Natural killer cell (primary cell): ENCODE data around the gene KNTC1. TPM values are rescaled to one million over a fixed set of nuclear protein-coding genes. Genes with fewer than 3 reads are reported as not detected.

Source experiments
- ATAC-seq, 3 donors: fragments of 150-1000 bp in 2 of 3; fragments of 200-7000 bp in 1 of 3; cut with Tn5 transposase; 1 replicate in 1 of 3; 2 replicates in 2 of 3; pipeline ENCODE4 v1.10.0; 2021; ENCODE audit warnings: mild to moderate bottlenecking in 2 of 3, moderate library complexity in 2 of 3
- DNase-seq, 2 donors: peaks; one replicate each; pipeline versions ENCODE4 v3.0.0 to v3.0.0-alpha.2; 2013 to 2021; ENCODE audit warnings: mixed read lengths in 1 of 2
- H3K27ac ChIP-seq: one replicate; pipeline ENCODE4 v1.5.1; 2013; ENCODE audit warnings: mild to moderate bottlenecking, low read length
- H3K27me3 ChIP-seq: one replicate; pipeline ENCODE4 v1.6.1; 2013; ENCODE audit warnings: low read length; ENCODE audit not compliant: control insufficient read depth, insufficient read depth
- H3K36me3 ChIP-seq: one replicate; pipeline ENCODE4 v1.6.1; 2013; ENCODE audit warnings: low read length; ENCODE audit not compliant: control insufficient read depth, insufficient read depth
- H3K4me1 ChIP-seq: one replicate; pipeline ENCODE4 v1.6.1; 2013; ENCODE audit warnings: low read length; ENCODE audit not compliant: control insufficient read depth, insufficient read depth
- H3K4me3 ChIP-seq: one replicate; pipeline ENCODE4 v1.5.1; 2013; ENCODE audit warnings: low read length
- H3K9me3 ChIP-seq: one replicate; pipeline ENCODE4 v1.6.1; 2013; ENCODE audit warnings: low read length; ENCODE audit not compliant: control insufficient read depth, insufficient read depth
- H3K27ac Mint-ChIP-seq, 2 donors: one replicate each; pipeline ENCODE4 v1.8.0; 2022; ENCODE audit warnings: mild to moderate bottlenecking in 2 of 2, mixed read lengths in 2 of 2, moderate library complexity in 1 of 2
- H3K27me3 Mint-ChIP-seq, 2 donors: one replicate each; pipeline ENCODE4 v1.8.0; 2022; ENCODE audit warnings: low read depth in 2 of 2, mixed read lengths in 2 of 2
- H3K36me3 Mint-ChIP-seq: one replicate; pipeline ENCODE4 v1.8.0; 2022; ENCODE audit warnings: mixed read lengths
- H3K4me1 Mint-ChIP-seq, 2 donors: one replicate each; pipeline ENCODE4 v1.8.0; 2022; ENCODE audit warnings: mixed read lengths in 2 of 2
- H3K4me3 Mint-ChIP-seq: one replicate; pipeline ENCODE4 v1.8.0; 2022; ENCODE audit warnings: mild to moderate bottlenecking, moderate library complexity, mixed read lengths
- H3K9me3 Mint-ChIP-seq, 2 donors: one replicate each; pipeline ENCODE4 v1.8.0; 2022; ENCODE audit warnings: mixed read lengths in 2 of 2
- WGBS: methylation state at CpG from one replicate; pipeline ENCODE4 v1.1.7; 2013; ENCODE audit warnings: missing lambda C conversion rate; ENCODE audit not compliant: insufficient coverage; 5-methylcytosine and 5-hydroxymethylcytosine counted together
- intact Hi-C: fragments of 100-400 bp; cut with micrococcal nuclease; formaldehyde crosslinking; loops from one replicate; pipeline ENCODE4 v1.14.2; 2022
- total RNA-seq, 4 donors: library from RNA; stranded (reverse); fragments of 120-200 nt in 1 of 4; gene quantifications; one replicate each; pipeline versions ENCODE4 v1.2.3 to v1.2.4, GENCODE V29; 2013 to 2022
- TF ChIP-seq, protein P1 (sequence below): fragments of 200-600 bp; IDR thresholded peaks from one replicate; pipeline ENCODE4 v1.8.0; 2022; ENCODE audit warnings: antibody characterized with exemption

KNTC1 gene
- total RNA-seq, 3 donors from 2014 or later (not counting 1 experiment from before 2014, with no cell fraction given), result 31.3 to 33.8 (median 33.2) TPM

DNA sequence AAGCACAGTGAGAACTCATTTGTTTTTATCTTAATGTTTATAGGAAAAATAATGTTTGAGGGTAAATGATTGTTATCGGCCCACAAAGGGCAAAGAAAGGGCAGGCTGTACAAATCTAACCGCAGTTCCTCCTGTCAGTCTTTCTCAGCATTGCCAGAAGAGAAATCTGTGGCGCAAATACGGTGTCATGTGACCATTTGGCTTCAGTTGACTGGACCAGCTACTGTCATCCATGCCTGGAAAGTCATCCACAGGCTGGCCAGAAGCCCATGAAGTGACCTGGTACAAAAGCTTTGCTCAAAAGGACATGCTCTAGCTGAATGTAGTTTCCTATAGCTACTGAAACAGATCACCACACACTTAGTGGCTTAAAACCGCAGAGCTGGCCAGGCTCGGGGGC, 132.5 kb downstream of the KNTC1 start:
- DNase-seq (no peak), ATAC-seq (peak in 1 of 3 donors; percentile 52)
- 46% methylated on average over 6 of the region's 6 CpGs for WGBS
- Histone ChIP-seq H3K27ac (no peak overlapping the region), H3K4me1 (peaks cover 6% of the 10 kb centered on the region), H3K36me3 (no peaks in the 10 kb centered on the region), H3K27me3 (no peaks in the 10 kb centered on the region), H3K9me3 (no peaks in the 10 kb centered on the region), H3K4me3 (no peak overlapping the region)
- intact Hi-C loops, result no loop called here
- Mint-ChIP-seq H3K36me3 (no peaks in the 10 kb centered on the region), H3K27me3 (no peaks in the 10 kb centered on the region), H3K4me3 (no peak overlapping the region), H3K4me1 (no peaks in the 10 kb centered on the region), H3K27ac (no peak overlapping the region), H3K9me3 (no peaks in the 10 kb centered on the region)
- TF ChIP-seq, protein P1, sequence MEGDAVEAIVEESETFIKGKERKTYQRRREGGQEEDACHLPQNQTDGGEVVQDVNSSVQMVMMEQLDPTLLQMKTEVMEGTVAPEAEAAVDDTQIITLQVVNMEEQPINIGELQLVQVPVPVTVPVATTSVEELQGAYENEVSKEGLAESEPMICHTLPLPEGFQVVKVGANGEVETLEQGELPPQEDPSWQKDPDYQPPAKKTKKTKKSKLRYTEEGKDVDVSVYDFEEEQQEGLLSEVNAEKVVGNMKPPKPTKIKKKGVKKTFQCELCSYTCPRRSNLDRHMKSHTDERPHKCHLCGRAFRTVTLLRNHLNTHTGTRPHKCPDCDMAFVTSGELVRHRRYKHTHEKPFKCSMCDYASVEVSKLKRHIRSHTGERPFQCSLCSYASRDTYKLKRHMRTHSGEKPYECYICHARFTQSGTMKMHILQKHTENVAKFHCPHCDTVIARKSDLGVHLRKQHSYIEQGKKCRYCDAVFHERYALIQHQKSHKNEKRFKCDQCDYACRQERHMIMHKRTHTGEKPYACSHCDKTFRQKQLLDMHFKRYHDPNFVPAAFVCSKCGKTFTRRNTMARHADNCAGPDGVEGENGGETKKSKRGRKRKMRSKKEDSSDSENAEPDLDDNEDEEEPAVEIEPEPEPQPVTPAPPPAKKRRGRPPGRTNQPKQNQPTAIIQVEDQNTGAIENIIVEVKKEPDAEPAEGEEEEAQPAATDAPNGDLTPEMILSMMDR, result no peak

DNA sequence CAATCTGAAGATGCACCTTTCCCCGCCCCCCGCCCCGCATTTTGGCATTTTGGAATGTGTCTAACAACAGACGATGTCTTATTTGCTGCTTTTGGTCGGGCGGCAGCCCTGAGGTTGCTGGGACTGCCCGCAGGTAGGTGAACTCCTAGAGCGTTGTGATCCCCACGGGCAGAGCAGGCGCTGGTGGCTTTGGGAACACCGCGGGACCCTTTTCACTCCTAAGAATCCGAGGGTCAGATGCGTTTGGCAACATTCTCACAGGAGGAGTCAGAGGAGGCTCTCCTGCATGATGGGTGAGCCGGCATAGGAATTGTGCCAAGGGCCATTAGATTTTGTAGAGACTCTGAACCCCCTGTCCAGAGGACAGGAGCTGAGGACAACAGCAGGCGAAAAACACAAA, 134.2 kb downstream of the KNTC1 start:
- peaks cover 6% of the 10 kb centered on the region for H3K4me1 ChIP-seq
- no peaks in the 10 kb centered on the region for H3K27me3 ChIP-seq
- Mint-ChIP-seq H3K36me3 (no peaks in the 10 kb centered on the region), H3K27ac (no peak overlapping the region), H3K9me3 (no peaks in the 10 kb centered on the region), H3K27me3 (no peaks in the 10 kb centered on the region), H3K4me1 (no peaks in the 10 kb centered on the region), H3K4me3 (no peak overlapping the region)
- WGBS, result 87% methylated on average over 16 of the region's 16 CpGs
- TF ChIP-seq, protein P1, result no peak
- H3K4me3 ChIP-seq, result no peak overlapping the region
- no peaks in the 10 kb centered on the region for H3K9me3 ChIP-seq
- ATAC-seq, result no peak
- intact Hi-C loops, result no loop called here
- no peak overlapping the region for H3K27ac ChIP-seq
- H3K36me3 ChIP-seq, result no peaks in the 10 kb centered on the region
- DNase-seq, result no peak

DNA sequence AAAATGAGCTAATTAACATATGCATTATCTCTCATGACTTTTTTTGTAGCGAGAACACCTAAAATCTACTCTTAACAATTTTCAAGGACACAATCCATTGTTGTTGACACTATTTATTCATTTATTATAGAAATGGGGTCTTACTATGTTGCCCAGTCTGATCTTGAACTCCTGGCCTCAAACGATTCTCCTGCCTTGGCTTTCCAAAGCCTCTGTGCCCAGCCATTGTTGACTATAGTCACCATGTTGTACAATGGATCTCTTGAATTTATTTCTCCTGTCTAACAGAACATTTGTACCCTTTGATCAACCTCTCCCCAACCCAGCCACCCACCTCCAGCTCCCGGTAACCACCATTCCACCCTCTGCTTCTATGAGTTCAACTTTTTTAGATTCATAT, 134.9 kb downstream of the KNTC1 start:
- WGBS, result 91% methylated on average over 2 of the region's 3 CpGs
- no peaks in the 10 kb centered on the region for H3K9me3 Mint-ChIP-seq
- peaks cover 6% of the 10 kb centered on the region for H3K4me1 ChIP-seq
- intact Hi-C loops, result no loop called here
- H3K4me1 Mint-ChIP-seq, result no peaks in the 10 kb centered on the region
- H3K36me3 ChIP-seq, result no peaks in the 10 kb centered on the region
- no peak overlapping the region for H3K4me3 ChIP-seq
- no peak for ATAC-seq
- no peak overlapping the region for H3K4me3 Mint-ChIP-seq
- TF ChIP-seq, protein P1, result no peak
- H3K27ac ChIP-seq, result no peak overlapping the region
- H3K27ac Mint-ChIP-seq, result no peak overlapping the region
- H3K27me3 Mint-ChIP-seq, result no peaks in the 10 kb centered on the region
- no peak for DNase-seq
- H3K36me3 Mint-ChIP-seq, result no peaks in the 10 kb centered on the region
- H3K9me3 ChIP-seq, result no peaks in the 10 kb centered on the region
- no peaks in the 10 kb centered on the region for H3K27me3 ChIP-seq

DNA sequence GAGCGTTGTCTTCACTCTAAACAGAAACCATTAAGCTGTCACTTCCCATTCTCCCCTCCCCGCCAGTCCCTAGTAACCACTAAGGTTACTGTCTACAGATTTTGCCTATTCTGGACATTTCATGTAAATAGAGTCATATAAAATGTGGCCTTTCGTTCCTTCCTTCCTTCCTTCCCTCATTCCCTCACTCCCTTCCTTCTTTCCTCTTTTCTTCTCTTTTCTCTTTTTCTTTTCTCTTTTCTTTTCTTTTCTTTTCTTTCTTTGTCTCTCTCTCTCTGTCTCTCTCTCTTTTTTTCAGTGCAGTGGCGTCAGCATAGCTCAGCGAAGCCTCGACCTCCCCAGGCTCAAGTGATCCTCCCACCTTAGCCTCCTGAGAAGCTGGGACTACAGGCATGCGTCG, 138.3 kb downstream of the KNTC1 start:
- no peak overlapping the region for H3K4me3 ChIP-seq
- no peaks in the 10 kb centered on the region for H3K9me3 Mint-ChIP-seq
- no peaks in the 10 kb centered on the region for H3K36me3 Mint-ChIP-seq
- WGBS, result 81% methylated on average over 8 of the region's 8 CpGs
- ATAC-seq (no peak), DNase-seq (no peak)
- H3K4me1 Mint-ChIP-seq, result no peaks in the 10 kb centered on the region
- intact Hi-C loops, result no loop called here
- H3K27me3 ChIP-seq, result no peaks in the 10 kb centered on the region
- H3K4me1 ChIP-seq, result no peaks in the 10 kb centered on the region
- no peak overlapping the region for H3K27ac Mint-ChIP-seq
- no peak overlapping the region for H3K4me3 Mint-ChIP-seq
- TF ChIP-seq, protein P1, result no peak
- H3K9me3 ChIP-seq, result no peaks in the 10 kb centered on the region
- H3K27ac ChIP-seq, result no peak overlapping the region
- H3K27me3 Mint-ChIP-seq, result no peaks in the 10 kb centered on the region
- H3K36me3 ChIP-seq, result no peaks in the 10 kb centered on the region
